HFF-Myc (cell line): ENCODE results near the gene ACER1.

ENCODE experiments used
- DNase-seq: peaks from one replicate; pipeline ENCODE4 v3.0.0-alpha.2; 2011; ENCODE audit warnings: low read depth; ENCODE audit errors: extremely low read depth
- H3K4me3 ChIP-seq: replicated peaks from 2 replicates; pipeline ENCODE4 v1.5.1; 2011; ENCODE audit warnings: low read depth, mild to moderate bottlenecking, control low read depth, low read length
- CTCF ChIP-seq: IDR thresholded peaks from 2 replicates; pipeline ENCODE4 v1.5.1; 2012; ENCODE audit warnings: mild to moderate bottlenecking, low read depth, low read length, control low read depth; ENCODE audit errors: missing control alignments

ACER1 gene

GRCh38 chr19:6333439-6333838 lies at the start of gene ACER1:
ACER1 (minus strand) TSS chr19:6333612; CDS start chr19:6333551, 61 bp downstream.
- no peak for TF ChIP-seq CTCF
- DNase-seq: no peak

GRCh38 chr19:6383188-6383587 lies 49.8 kb upstream of the ACER1 start:
- H3K4me3 ChIP-seq: no peak overlapping the region
- no peak for TF ChIP-seq CTCF
- DNase-seq: no peak

More at GRCh38 chr19:6333439-6333838, at the start of gene ACER1:
- no peak within 1 kb of the TSS for H3K4me3 ChIP-seq

GRCh38 chr19:6381030-6381750 lies 47.8 kb upstream of the ACER1 start:
- TF ChIP-seq CTCF: no peak
- no peak for DNase-seq
- no peak overlapping the region for H3K4me3 ChIP-seq

GRCh38 chr19:6379744-6380143 lies 46.3 kb upstream of the ACER1 start:
- no peak overlapping the region for H3K4me3 ChIP-seq
- TF ChIP-seq CTCF: no peak
- DNase-seq: no peak

- H3K4me3 ChIP-seq: no peak overlapping the region
- no peak for DNase-seq
These were observed 45.1 kb upstream of the ACER1 start for GRCh38 chr19:6378486-6378885.

GRCh38 chr19:6378041-6378440 lies 44.6 kb upstream of the ACER1 start:
- no peak overlapping the region for H3K4me3 ChIP-seq
- no peak for DNase-seq
- no peak for TF ChIP-seq CTCF

More at GRCh38 chr19:6378486-6378885, 45.1 kb upstream of the ACER1 start:
- no peak for TF ChIP-seq CTCF
